GM11168 (cell line): ENCODE measurements around the gene CD1D.
"Not testable (repeated sequence)": the region's sequence is repeated elsewhere in the genome, so short reads cannot be mapped to it uniquely, and the experiment has no call there.

Experiments used
- in situ Hi-C: fragments of 300-500 bp; cut with MboI; formaldehyde crosslinking; loops from one replicate; pipeline ENCODE4 v1.12.0; 2022; ENCODE audit warnings: low sequenced_read_pairs; ENCODE audit not compliant: unreplicated experiment

Gene CD1D

GRCh38 chr1:158175915-158176314, 4.8 kb upstream of the CD1D start:
- in situ Hi-C loops: not testable (repeated sequence)

GRCh38 chr1:158176399-158176798, 4.3 kb upstream of the CD1D start:
- in situ Hi-C loops: no loop called here

GRCh38 chr1:158176849-158177699, 3.6 kb upstream of the CD1D start:
- in situ Hi-C loops: not testable (repeated sequence)

GRCh38 chr1:158177700-158178450, 2.8 kb upstream of the CD1D start:
- in situ Hi-C loops: no loop called here

GRCh38 chr1:158179301-158180041, 1.2 kb upstream of the CD1D start:
- in situ Hi-C loops: no loop called here

- in situ Hi-C loops: no loop called here
These were observed 855 bp downstream of the CD1D start for GRCh38 chr1:158181577-158181922.

GRCh38 chr1:158185770-158186169, 5.1 kb downstream of the CD1D start:
- in situ Hi-C loops: no loop called here

GRCh38 chr1:158186180-158186579, 5.5 kb downstream of the CD1D start:
- in situ Hi-C loops: no loop called here

GRCh38 chr1:158188611-158189010, 7.9 kb downstream of the CD1D start:
- in situ Hi-C loops: no loop called here

GRCh38 chr1:158189624-158190023, 8.9 kb downstream of the CD1D start:
- in situ Hi-C loops: no loop called here

- in situ Hi-C loops: no loop called here
These were observed 10.6 kb downstream of the CD1D start for GRCh38 chr1:158191299-158191698.

GRCh38 chr1:158196461-158196860, 15.8 kb downstream of the CD1D start:
- in situ Hi-C loops: no loop called here

- in situ Hi-C loops: no loop called here
These were observed 19.2 kb downstream of the CD1D start for GRCh38 chr1:158199849-158200248.

GRCh38 chr1:158200527-158200926, 19.8 kb downstream of the CD1D start:
- in situ Hi-C loops: no loop called here

GRCh38 chr1:158203693-158204457, 23.2 kb downstream of the CD1D start:
- in situ Hi-C loops: no loop called here

GRCh38 chr1:158204458-158204827, 23.7 kb downstream of the CD1D start:
- in situ Hi-C loops: no loop called here

- in situ Hi-C loops: no loop called here
These were observed 28.0 kb downstream of the CD1D start for GRCh38 chr1:158208586-158209116.

GRCh38 chr1:158212320-158212719, 31.6 kb downstream of the CD1D start:
- in situ Hi-C loops: no loop called here

- in situ Hi-C loops: not testable (repeated sequence)
These were observed 42.8 kb downstream of the CD1D start for GRCh38 chr1:158223445-158223844.
